Measurements from ENCODE around the gene PRLHR.

The PRLHR gene

GRCh38 chr10:118569882-118570252 is 25.6 kb downstream of the PRLHR start (continued):
- no peak for TF ChIP-seq PATZ1 (CRISPR knock-in tag; IDR thresholded peaks at IDR 0.05; ENCODE audit: borderline replicate concordance)
- no peak for TF ChIP-seq ARNTL (CRISPR knock-in tag; IDR thresholded peaks at IDR 0.05; ENCODE audit: borderline replicate concordance, low read depth)
- no peak for TF ChIP-seq TOX (CRISPR knock-in tag; IDR thresholded peaks at IDR 0.05; ENCODE audit: borderline replicate concordance)
- no peak for TF ChIP-seq POU6F1 (CRISPR knock-in tag; IDR thresholded peaks at IDR 0.05; ENCODE audit: borderline replicate concordance, low read depth)
- no peak for TF ChIP-seq TCF4 (CRISPR knock-in tag; IDR thresholded peaks at IDR 0.05; ENCODE audit: borderline replicate concordance)
- no peak for TF ChIP-seq ZFP30 (CRISPR knock-in tag; IDR thresholded peaks at IDR 0.05)
- no peak for TF ChIP-seq ESRRG (CRISPR knock-in tag; IDR thresholded peaks at IDR 0.05)

GRCh38 chr10:118569241-118569881 is 26.1 kb downstream of the PRLHR start:
- ATAC-seq = no peak
- TF ChIP-seq ISL1 (CRISPR knock-in tag; IDR thresholded peaks at IDR 0.05) = no peak
- no peak for TF ChIP-seq ESRRG (CRISPR knock-in tag; IDR thresholded peaks at IDR 0.05)
- no peak for TF ChIP-seq PATZ1 (CRISPR knock-in tag; IDR thresholded peaks at IDR 0.05; ENCODE audit: borderline replicate concordance)
- TF ChIP-seq CSDC2 (CRISPR knock-in tag; IDR thresholded peaks at IDR 0.05) = no peak
- no peak for TF ChIP-seq ZNF70 (CRISPR knock-in tag; IDR thresholded peaks at IDR 0.05)
- no peak for TF ChIP-seq CSRNP3 (CRISPR knock-in tag; IDR thresholded peaks at IDR 0.05)
- TF ChIP-seq ARNTL (CRISPR knock-in tag; IDR thresholded peaks at IDR 0.05; ENCODE audit: borderline replicate concordance, low read depth) = no peak
- TF ChIP-seq ZNF565 (CRISPR knock-in tag; conservative IDR thresholded peaks at IDR 0.05; ENCODE audit: low read depth) = no peak
- TF ChIP-seq BACH2 (CRISPR knock-in tag; IDR thresholded peaks at IDR 0.05; ENCODE audit: borderline replicate concordance) = no peak
- no peak for TF ChIP-seq TCF4 (CRISPR knock-in tag; IDR thresholded peaks at IDR 0.05; ENCODE audit: borderline replicate concordance)
- TF ChIP-seq POU6F1 (CRISPR knock-in tag; IDR thresholded peaks at IDR 0.05; ENCODE audit: borderline replicate concordance, low read depth) = no peak
- no peak for TF ChIP-seq RARB (CRISPR knock-in tag; IDR thresholded peaks at IDR 0.05)
- TF ChIP-seq, protein P1, sequence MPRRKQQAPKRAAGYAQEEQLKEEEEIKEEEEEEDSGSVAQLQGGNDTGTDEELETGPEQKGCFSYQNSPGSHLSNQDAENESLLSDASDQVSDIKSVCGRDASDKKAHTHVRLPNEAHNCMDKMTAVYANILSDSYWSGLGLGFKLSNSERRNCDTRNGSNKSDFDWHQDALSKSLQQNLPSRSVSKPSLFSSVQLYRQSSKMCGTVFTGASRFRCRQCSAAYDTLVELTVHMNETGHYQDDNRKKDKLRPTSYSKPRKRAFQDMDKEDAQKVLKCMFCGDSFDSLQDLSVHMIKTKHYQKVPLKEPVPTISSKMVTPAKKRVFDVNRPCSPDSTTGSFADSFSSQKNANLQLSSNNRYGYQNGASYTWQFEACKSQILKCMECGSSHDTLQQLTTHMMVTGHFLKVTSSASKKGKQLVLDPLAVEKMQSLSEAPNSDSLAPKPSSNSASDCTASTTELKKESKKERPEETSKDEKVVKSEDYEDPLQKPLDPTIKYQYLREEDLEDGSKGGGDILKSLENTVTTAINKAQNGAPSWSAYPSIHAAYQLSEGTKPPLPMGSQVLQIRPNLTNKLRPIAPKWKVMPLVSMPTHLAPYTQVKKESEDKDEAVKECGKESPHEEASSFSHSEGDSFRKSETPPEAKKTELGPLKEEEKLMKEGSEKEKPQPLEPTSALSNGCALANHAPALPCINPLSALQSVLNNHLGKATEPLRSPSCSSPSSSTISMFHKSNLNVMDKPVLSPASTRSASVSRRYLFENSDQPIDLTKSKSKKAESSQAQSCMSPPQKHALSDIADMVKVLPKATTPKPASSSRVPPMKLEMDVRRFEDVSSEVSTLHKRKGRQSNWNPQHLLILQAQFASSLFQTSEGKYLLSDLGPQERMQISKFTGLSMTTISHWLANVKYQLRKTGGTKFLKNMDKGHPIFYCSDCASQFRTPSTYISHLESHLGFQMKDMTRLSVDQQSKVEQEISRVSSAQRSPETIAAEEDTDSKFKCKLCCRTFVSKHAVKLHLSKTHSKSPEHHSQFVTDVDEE (CRISPR knock-in tag; IDR thresholded peaks at IDR 0.05) = no peak
- TF ChIP-seq GLIS3 (CRISPR knock-in tag; IDR thresholded peaks at IDR 0.05) = no peak
- TF ChIP-seq ZNF8 (CRISPR knock-in tag; IDR thresholded peaks at IDR 0.05) = no peak
- no peak for TF ChIP-seq OSR1 (CRISPR knock-in tag; IDR thresholded peaks at IDR 0.05)
- TF ChIP-seq SNAI2 (CRISPR knock-in tag; IDR thresholded peaks at IDR 0.05) = no peak
- TF ChIP-seq ZC3H10 (CRISPR knock-in tag; IDR thresholded peaks at IDR 0.05) = no peak
- TF ChIP-seq ZFP30 (CRISPR knock-in tag; IDR thresholded peaks at IDR 0.05) = no peak
